Measurements from ENCODE around the gene MGAT2.

- TF ChIP-seq, protein P1, sequence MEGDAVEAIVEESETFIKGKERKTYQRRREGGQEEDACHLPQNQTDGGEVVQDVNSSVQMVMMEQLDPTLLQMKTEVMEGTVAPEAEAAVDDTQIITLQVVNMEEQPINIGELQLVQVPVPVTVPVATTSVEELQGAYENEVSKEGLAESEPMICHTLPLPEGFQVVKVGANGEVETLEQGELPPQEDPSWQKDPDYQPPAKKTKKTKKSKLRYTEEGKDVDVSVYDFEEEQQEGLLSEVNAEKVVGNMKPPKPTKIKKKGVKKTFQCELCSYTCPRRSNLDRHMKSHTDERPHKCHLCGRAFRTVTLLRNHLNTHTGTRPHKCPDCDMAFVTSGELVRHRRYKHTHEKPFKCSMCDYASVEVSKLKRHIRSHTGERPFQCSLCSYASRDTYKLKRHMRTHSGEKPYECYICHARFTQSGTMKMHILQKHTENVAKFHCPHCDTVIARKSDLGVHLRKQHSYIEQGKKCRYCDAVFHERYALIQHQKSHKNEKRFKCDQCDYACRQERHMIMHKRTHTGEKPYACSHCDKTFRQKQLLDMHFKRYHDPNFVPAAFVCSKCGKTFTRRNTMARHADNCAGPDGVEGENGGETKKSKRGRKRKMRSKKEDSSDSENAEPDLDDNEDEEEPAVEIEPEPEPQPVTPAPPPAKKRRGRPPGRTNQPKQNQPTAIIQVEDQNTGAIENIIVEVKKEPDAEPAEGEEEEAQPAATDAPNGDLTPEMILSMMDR (IDR thresholded peaks at IDR 0.05; ENCODE audit: extremely low read depth in 1 of 2, insufficient read depth in 1 of 2, low read depth in 1 of 2, low read length in 2 of 2), result no peak
- TF ChIP-seq POLR2A (IDR thresholded peaks at IDR 0.05; ENCODE audit: low read depth, low read length) (no peak), MAX (IDR thresholded peaks at IDR 0.05; ENCODE audit: insufficient read depth, insufficient read length) (no peak), MYC (IDR thresholded peaks at IDR 0.05; ENCODE audit: low read depth, low read length) (no peak), POLR2AphosphoS5 (IDR thresholded peaks at IDR 0.05; ENCODE audit: insufficient read depth, low read depth, low read length) (no peak)
Measured at GRCh38 chr14:49574038-49574437, 46.6 kb upstream of the MGAT2 start.
